Stimulated activated CD8-positive, alpha-beta memory T cell treated with anti-CD3 and anti-CD28 coated beads, Interleukin-7, amount 100 ng/mL, for 48 hours (primary cell): Measurements from ENCODE around the gene ESRRA.
A peak's percentile ranks its signal among the peaks of the same experiment; 100 is the strongest.
"Not testable (repeated sequence)": the region's sequence is repeated elsewhere in the genome, so short reads cannot be mapped to it uniquely, and the experiment has no call there.

Experiments
- DNase-seq, 2 donors: peaks; one replicate each; pipeline ENCODE4 v3.0.0-alpha.2; 2020; ENCODE audit warnings: low read depth in 1 of 2; ENCODE audit errors: extremely low read depth in 1 of 2

ESRRA gene

DNA sequence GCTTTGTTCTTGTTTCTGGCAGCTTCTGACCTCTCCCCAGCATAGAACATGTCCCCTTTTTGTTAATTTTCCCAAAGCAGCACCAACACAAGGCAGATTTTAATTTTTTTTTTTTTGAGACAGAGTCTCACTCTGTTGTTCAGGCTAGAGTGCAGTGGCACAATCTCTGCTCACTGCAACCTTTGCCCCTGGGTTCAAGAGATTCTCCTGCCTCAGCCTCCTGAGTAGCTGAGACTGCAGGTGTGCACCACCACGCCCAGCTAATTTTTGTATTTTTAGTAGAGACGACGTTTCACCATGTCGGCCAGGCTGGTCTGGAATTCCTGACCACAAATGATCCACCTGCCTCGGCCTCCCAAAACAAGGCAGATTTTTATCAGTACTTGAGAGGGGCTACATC is 2.5 kb downstream of the ESRRA start:
- not testable (repeated sequence) for DNase-seq

- DNase-seq = no peak
Measured at GRCh38 chr11:64312947-64313346, 7.6 kb downstream of the ESRRA start.

GRCh38 chr11:64313491-64314145 is 8.3 kb downstream of the ESRRA start:
- no peak for DNase-seq

GRCh38 chr11:64314146-64314804 is 9.0 kb downstream of the ESRRA start:
- no peak for DNase-seq

- DNase-seq = no peak
Measured at GRCh38 chr11:64314805-64315561, 9.7 kb downstream of the ESRRA start.

DNA sequence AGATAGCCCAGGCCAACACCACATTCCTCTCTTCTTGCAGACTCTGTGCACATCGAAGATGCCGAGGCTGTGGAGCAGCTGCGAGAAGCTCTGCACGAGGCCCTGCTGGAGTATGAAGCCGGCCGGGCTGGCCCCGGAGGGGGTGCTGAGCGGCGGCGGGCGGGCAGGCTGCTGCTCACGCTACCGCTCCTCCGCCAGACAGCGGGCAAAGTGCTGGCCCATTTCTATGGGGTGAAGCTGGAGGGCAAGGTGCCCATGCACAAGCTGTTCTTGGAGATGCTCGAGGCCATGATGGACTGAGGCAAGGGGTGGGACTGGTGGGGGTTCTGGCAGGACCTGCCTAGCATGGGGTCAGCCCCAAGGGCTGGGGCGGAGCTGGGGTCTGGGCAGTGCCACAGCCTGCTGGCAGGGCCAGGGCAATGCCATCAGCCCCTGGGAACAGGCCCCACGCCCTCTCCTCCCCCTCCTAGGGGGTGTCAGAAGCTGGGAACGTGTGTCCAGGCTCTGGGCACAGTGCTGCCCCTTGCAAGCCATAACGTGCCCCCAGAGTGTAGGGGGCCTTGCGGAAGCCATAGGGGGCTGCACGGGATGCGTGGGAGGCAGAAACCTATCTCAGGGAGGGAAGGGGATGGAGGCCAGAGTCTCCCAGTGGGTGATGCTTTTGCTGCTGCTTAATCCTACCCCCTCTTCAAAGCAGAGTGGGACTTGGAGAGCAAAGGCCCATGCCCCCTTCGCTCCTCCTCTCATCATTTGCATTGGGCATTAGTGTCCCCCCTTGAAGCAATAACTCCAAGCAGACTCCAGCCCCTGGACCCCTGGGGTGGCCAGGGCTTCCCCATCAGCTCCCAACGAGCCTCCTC is 10.6 kb downstream of the ESRRA start:
- not testable (repeated sequence) for DNase-seq

- DNase-seq = no peak
Measured at GRCh38 chr11:64316672-64317324, 11.5 kb downstream of the ESRRA start.

DNA sequence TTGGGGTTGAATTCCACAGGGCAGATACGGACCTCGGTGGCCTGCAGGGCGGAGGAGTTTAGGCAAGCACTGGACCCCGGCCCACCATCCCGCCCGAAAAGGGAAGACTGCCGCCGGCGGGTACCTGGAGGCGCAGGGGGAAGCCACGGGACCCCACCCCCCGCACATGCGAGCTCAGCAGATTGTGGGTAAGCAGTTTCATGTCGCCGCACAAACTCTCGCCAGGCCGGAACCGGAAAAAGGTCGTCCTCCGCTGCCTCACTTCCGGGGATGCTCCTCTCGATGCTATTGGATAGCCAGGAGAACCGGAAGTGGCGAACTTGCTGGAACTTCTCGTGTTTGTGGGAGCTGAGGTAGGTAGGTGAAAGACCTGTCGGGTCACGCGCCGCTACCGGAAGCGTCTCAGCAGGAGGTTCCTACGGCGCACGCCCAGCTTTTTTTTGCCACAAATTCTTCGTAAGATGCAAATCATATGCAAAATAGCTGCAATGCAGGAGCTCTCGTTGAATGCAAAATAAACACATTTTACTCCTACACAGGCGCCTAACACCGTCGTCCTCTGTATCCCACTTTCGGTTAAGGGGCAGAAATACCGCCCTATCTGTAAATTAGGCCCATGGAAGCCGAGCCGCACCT is 12.1 kb downstream of the ESRRA start, which contains the start of gene TRMT112:
TSS of gene TRMT112 (minus strand) at position 235 of the 636 bp plus-strand sequence. CDS start at position 202, 33 bp downstream.
- peak; percentile 85 to 98 for DNase-seq

GRCh38 chr11:64317961-64318765 is 12.8 kb downstream of the ESRRA start, which contains the start of gene PRDX5:
Gene PRDX5, plus strand, starts transcription at chr11:64318121. Its CDS starts 95 bp downstream, at chr11:64318216.
- peak; percentile 91 to 95 for DNase-seq

DNA sequence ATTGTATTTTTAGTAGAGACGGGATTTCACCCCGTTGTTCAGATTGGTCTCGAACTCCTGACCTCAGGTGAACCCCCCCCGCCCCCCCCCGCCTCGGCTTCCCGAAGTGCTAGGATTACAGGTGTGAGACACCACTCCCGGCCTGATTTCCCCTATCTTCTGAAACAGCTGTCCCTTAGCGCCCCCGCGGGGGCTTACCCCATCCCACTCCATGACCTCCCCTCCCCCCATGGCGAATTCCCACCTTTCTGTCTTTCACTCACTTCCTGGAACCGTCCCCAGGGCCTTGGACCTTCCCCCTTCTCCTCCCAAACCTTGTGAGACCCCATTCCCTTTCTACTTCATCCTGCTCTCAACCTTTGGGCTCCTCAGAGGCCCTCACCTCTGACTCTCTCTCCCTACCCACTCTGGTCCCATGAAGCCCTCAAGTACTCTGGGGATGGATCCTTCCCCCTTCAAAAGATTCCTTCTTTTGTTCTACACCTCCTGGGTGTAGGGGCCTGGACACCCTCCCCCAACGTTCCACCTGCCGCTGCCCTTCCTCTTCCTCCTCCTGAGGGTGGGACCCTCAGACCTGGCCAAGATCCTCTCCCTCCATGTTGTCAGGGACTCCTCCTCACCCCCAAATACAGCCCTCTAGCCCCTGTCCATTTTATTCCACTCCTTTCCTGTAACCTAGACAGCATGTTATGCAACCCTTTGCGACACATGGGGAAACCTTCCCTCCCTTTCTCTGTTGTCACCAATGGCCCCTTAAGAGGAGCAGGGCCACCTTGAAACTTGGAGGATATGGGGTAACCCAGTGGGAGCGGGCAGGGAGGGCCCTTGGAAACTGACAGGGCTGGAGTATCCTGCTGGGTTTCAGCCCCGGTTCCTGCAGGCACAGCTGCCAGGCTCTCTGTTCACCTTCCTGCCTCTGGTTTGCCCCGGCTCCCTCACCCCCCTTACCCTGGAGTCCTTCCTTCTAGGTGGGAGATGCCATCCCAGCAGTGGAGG is 13.7 kb downstream of the ESRRA start:
- DNase-seq = no peak

GRCh38 chr11:64320556-64320955 is 15.2 kb downstream of the ESRRA start:
- no peak for DNase-seq

DNA sequence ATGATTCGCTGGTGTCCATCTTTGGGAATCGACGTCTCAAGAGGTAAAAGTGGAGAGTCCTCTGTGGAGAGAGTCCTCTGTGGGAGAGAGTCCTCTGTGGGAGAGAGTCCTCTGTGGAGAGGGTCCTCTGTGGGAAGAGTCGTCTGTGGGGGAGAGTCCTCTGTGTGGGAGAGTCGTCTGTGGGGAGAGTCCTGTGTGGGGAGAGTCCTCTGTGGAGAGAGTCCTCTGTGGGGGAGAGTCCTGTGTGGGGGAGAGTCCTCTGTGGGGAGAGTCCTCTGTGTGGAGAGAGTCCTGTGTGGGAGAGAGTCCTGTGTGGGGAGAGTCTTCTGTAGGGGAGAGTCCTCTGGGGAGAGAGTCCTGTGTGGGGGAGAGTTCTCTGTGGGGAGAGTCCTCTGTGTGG is 15.7 kb downstream of the ESRRA start:
- DNase-seq = no peak

DNA sequence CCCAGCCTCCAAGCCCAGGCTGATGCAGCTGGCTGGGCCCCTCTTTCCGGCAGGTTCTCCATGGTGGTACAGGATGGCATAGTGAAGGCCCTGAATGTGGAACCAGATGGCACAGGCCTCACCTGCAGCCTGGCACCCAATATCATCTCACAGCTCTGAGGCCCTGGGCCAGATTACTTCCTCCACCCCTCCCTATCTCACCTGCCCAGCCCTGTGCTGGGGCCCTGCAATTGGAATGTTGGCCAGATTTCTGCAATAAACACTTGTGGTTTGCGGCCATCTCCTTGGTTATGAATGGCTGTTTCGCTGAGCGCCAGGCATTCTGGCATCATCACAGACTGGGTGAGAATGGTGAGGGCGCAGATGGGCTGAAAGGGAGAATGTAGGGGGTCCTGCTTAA is 16.2 kb downstream of the ESRRA start:
- no peak for DNase-seq

- DNase-seq = no peak
Measured at GRCh38 chr11:64322925-64323260, 17.6 kb downstream of the ESRRA start.

DNA sequence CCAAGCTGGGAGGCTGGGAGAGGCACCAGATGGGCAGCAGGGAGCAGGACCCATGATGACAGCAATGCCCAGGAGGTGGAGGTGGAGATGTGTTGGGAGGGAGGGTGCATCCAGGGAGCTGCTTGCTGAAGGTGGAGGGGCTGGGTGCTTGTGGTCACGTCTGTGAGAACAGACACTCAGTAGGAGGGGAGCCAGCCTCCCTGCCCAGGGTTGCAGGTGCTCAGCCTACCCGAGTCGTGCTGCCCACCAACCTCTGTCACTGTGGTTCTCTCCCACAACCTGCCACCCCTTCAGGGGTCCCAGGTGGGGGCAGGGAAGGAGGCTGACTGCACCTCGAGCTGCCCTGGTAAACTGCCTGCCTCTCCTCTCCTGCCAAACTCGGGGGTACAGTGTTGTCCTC is 18.0 kb downstream of the ESRRA start:
- DNase-seq = no peak

DNA sequence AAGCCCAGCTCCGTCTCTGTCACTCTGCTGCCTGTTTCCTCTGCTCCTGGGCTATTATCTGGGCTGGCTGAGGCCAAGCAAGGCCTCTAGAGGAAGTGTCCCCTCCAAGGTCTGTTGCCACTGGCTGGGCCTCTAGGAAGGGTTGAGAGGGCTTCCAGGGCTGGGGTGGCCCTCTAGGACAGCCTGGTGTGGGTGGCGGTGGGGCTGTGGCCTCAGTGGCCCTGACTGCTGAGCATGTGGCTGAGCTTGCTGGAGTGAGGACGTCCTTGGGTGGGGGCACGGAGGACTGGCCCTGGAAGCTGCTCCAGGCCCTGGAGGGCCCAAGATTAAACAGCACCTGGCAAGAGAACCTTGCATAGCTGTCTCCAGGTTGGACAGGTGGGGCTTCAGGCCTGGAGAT is 18.7 kb downstream of the ESRRA start:
- not testable (repeated sequence) for DNase-seq

DNA sequence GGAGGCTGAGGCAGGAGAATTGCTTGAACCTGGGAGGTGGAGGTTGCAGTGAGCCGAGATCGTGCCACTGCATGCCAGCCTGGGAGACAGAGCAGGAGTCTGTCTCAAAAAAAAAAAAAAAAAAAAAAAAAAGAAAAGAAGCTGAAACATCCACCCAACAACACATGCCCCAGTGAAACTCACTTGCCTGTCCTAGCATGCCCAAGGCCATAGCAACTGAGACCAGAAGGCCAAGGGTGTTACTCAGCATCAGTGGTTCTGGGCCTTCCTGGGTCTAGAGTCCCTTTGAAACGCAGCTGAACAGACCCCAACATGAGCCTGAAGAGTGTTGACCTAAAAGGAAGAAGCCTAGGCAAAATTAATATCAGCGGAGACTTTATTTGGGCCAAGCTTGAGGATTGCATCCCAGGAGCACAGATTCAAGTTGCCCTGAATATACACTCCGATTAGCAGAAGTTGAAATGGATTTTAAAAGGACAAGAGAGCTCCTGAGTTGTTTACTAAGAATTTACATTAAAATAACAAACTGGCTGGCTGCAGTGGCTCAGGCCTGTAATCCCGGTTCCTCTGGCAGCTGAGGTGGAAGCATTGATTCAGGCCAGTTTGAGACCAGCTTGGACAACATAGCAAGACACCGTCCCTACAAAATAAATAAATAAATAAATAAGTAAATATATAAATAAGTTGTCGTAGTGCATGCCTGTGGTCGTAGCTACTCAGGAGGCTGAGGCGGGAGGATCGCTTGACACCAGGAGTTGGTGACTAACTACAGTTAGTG is 19.6 kb downstream of the ESRRA start:
- DNase-seq = no peak
